CD14-positive monocyte (primary cell): ENCODE measurements around the gene ATP8A1. TPM values are rescaled to one million over a fixed set of nuclear protein-coding genes. Genes with fewer than 3 reads are reported as not detected.

Source experiments
- DNase-seq, 3 donors: peaks; one replicate each; pipeline ENCODE4 v3.0.0-alpha.2; 2011 to 2022
- H2AFZ ChIP-seq: 2 replicates; pipeline ENCODE4 v1.6.0; 2012; ENCODE audit warnings: mild to moderate bottlenecking, low read depth, low read length, inconsistent platforms; ENCODE audit not compliant: insufficient read depth, poor library complexity, severe bottlenecking
- H3K27ac ChIP-seq, 2 donors: 1 replicate in 1 of 2; 2 replicates in 1 of 2; pipeline ENCODE4 v1.5.1; 2012 to 2013; ENCODE audit warnings: low read length in 2 of 2, control low read depth in 1 of 2, inconsistent platforms in 1 of 2, low read depth in 1 of 2, mild to moderate bottlenecking in 1 of 2
- H3K27me3 ChIP-seq, 2 donors: one replicate each; pipeline versions ENCODE4 v1.6.0 to v1.6.1; 2011 to 2013; ENCODE audit warnings: low read length in 2 of 2; ENCODE audit not compliant: control insufficient read depth in 2 of 2, insufficient read depth in 2 of 2
- H3K36me3 ChIP-seq, 2 donors: replicated peaks in 1 of 2; 1 replicate in 1 of 2; 2 replicates in 1 of 2; pipeline versions ENCODE4 v1.5.1 to v1.6.1; 2012 to 2013; ENCODE audit warnings: low read length in 2 of 2, control low read depth in 1 of 2, inconsistent platforms in 1 of 2, mild to moderate bottlenecking in 1 of 2; ENCODE audit not compliant: insufficient read depth in 2 of 2, control insufficient read depth in 1 of 2
- H3K4me1 ChIP-seq, 2 donors: 1 replicate in 1 of 2; 2 replicates in 1 of 2; pipeline versions ENCODE4 v1.5.1 to v1.6.1; 2012 to 2013; ENCODE audit warnings: low read length in 2 of 2, control low read depth in 1 of 2, inconsistent platforms in 1 of 2, mild to moderate bottlenecking in 1 of 2, moderate library complexity in 1 of 2; ENCODE audit not compliant: insufficient read depth in 2 of 2, control insufficient read depth in 1 of 2
- H3K4me2 ChIP-seq: replicated peaks from 2 replicates; pipeline ENCODE3; 2012; ENCODE audit warnings: low read length, moderate library complexity, mild to moderate bottlenecking; ENCODE audit not compliant: poor library complexity, severe bottlenecking; ENCODE audit errors: extremely low read depth
- H3K4me3 ChIP-seq, 3 experiments: fragments of 200-600 bp in 1 of 3; sonication (generic) in 1 of 3; replicated peaks in 1 of 3; 1 replicate in 2 of 3; 2 replicates in 1 of 3; pipeline ENCODE4 v1.5.1; 2011 to 2013; ENCODE audit warnings: low read length in 3 of 3, mild to moderate bottlenecking in 3 of 3, control low read depth in 2 of 3, low read depth in 2 of 3, inconsistent platforms in 1 of 3, moderate library complexity in 1 of 3
- H3K79me2 ChIP-seq: 2 replicates; pipeline ENCODE4 v1.6.0; 2012; ENCODE audit warnings: mild to moderate bottlenecking, control low read depth, inconsistent platforms, low read length, moderate library complexity; ENCODE audit not compliant: insufficient read depth
- H3K9ac ChIP-seq: 2 replicates; pipeline ENCODE4 v1.6.0; 2017; ENCODE audit warnings: low read length, mild to moderate bottlenecking; ENCODE audit not compliant: insufficient read depth, poor library complexity, severe bottlenecking
- H3K9me3 ChIP-seq, 2 donors: replicated peaks in 1 of 2; 1 replicate in 1 of 2; 2 replicates in 1 of 2; pipeline versions ENCODE4 v1.5.1 to v1.6.1; 2012 to 2013; ENCODE audit warnings: low read length in 2 of 2, control low read depth in 1 of 2; ENCODE audit not compliant: control insufficient read depth in 1 of 2, insufficient read depth in 1 of 2
- H4K20me1 ChIP-seq: 2 replicates; pipeline ENCODE4 v1.6.0; 2012; ENCODE audit warnings: mild to moderate bottlenecking, low read length, control low read depth, moderate library complexity; ENCODE audit not compliant: insufficient read depth
- H3K27ac Mint-ChIP-seq, 7 donors: one replicate each; pipeline ENCODE4 v1.8.0; 2020; ENCODE audit warnings: mild to moderate bottlenecking in 7 of 7, mixed read lengths in 7 of 7, moderate library complexity in 6 of 7, inconsistent platforms in 2 of 7
- H3K27me3 Mint-ChIP-seq, 3 donors: one replicate each; pipeline ENCODE4 v1.8.0; 2021 to 2022; ENCODE audit warnings: low read depth in 3 of 3, mild to moderate bottlenecking in 3 of 3, mixed read lengths in 3 of 3, moderate library complexity in 3 of 3, inconsistent platforms in 1 of 3
- H3K36me3 Mint-ChIP-seq, 2 donors: one replicate each; pipeline ENCODE4 v1.8.0; 2020; ENCODE audit warnings: mixed read lengths in 2 of 2, inconsistent platforms in 1 of 2, mild to moderate bottlenecking in 1 of 2
- H3K4me1 Mint-ChIP-seq: one replicate; pipeline ENCODE4 v1.8.0; 2020; ENCODE audit warnings: mild to moderate bottlenecking, mixed read lengths
- H3K4me3 Mint-ChIP-seq, 2 donors: one replicate each; pipeline ENCODE4 v1.8.0; 2020; ENCODE audit warnings: mild to moderate bottlenecking in 2 of 2, mixed read lengths in 2 of 2, moderate library complexity in 1 of 2
- H3K9me3 Mint-ChIP-seq, 7 donors: one replicate each; pipeline ENCODE4 v1.8.0; 2020 to 2022; ENCODE audit warnings: mixed read lengths in 7 of 7, mild to moderate bottlenecking in 6 of 7, moderate library complexity in 6 of 7, inconsistent platforms in 2 of 7
- WGBS: methylation state at CpG from one replicate; pipeline ENCODE4 v1.1.5; 2013; ENCODE audit warnings: missing lambda C conversion rate; ENCODE audit not compliant: insufficient coverage; 5-methylcytosine and 5-hydroxymethylcytosine counted together
- intact Hi-C, 2 donors: fragments of 100-400 bp; cut with micrococcal nuclease; formaldehyde crosslinking; loops; one replicate each; pipeline versions ENCODE4 v1.15.0 to v1.15.1; 2023
- polyA plus RNA-seq, 3 donors: library from polyadenylated mRNA; depleted of rRNA in 1 of 3; unstranded in 2 of 3; stranded (reverse) in 1 of 3; fragments of 300-500 nt in 2 of 3; fragments of >200 nt in 1 of 3; fragmentation: Illumina TruSeq in 2 of 3; gene quantifications; 1 replicate in 2 of 3; 2 replicates in 1 of 3; pipeline ENCODE4 v1.2.3, GENCODE V29; 2012 to 2021
- TF ChIP-seq, protein P1 (sequence below): fragments of 200-600 bp; IDR thresholded peaks from one replicate; pipeline ENCODE4 v1.8.0; 2022; ENCODE audit warnings: antibody characterized with exemption, mild to moderate bottlenecking

The ATP8A1 gene
- polyA plus RNA-seq, 3 donors = 2.2 to 10.8 (median 3.2) TPM

DNA sequence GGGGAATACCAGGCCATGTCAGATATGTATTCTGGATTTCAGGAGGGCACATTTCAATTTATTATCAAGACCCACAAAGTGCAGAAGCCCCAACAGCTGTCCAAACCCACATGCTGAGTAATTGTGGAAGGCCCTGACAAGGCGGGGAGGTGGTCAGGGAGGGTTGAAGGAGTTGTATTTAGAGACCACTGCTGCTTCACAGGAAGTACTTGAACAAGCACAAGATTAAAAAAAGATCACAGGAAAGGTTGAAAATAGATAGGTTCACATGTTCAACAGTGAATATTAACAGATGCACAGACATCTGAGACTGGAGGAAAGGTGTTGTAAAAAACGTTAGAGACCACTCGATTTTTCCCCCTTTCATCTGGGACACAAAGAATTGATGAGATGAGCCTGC is 17.9 kb downstream of the ATP8A1 start:
- no CpG with 5 or more reads among the region's 3 CpGs for WGBS
- Histone ChIP-seq H3K4me3 (no peak overlapping the region), H3K4me2 (no peak overlapping the region), H3K79me2 (peaks cover 12% of the 10 kb centered on the region), H3K9ac (no peak overlapping the region), H3K9me3 (no peaks in the 10 kb centered on the region), H2AFZ (no peak overlapping the region), H3K4me1 (peaks cover 0 to 5% of the 10 kb centered on the region in 2 donors), H3K36me3 (no peaks in the 10 kb centered on the region), H4K20me1 (peaks cover 19% of the 10 kb centered on the region), H3K27ac (no peak overlapping the region), H3K27me3 (no peaks in the 10 kb centered on the region)
- TF ChIP-seq, protein P1, sequence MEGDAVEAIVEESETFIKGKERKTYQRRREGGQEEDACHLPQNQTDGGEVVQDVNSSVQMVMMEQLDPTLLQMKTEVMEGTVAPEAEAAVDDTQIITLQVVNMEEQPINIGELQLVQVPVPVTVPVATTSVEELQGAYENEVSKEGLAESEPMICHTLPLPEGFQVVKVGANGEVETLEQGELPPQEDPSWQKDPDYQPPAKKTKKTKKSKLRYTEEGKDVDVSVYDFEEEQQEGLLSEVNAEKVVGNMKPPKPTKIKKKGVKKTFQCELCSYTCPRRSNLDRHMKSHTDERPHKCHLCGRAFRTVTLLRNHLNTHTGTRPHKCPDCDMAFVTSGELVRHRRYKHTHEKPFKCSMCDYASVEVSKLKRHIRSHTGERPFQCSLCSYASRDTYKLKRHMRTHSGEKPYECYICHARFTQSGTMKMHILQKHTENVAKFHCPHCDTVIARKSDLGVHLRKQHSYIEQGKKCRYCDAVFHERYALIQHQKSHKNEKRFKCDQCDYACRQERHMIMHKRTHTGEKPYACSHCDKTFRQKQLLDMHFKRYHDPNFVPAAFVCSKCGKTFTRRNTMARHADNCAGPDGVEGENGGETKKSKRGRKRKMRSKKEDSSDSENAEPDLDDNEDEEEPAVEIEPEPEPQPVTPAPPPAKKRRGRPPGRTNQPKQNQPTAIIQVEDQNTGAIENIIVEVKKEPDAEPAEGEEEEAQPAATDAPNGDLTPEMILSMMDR = no peak
- no peaks in the 10 kb centered on the region for H3K9me3 Mint-ChIP-seq
- peaks cover 0 to 2% (median 0%) of the 10 kb centered on the region in 3 donors for H3K27me3 Mint-ChIP-seq
- peak overlapping the region in 1 of 7 donors; percentile 27 for H3K27ac Mint-ChIP-seq
- no peak overlapping the region for H3K4me3 Mint-ChIP-seq
- peaks cover 40% of the 10 kb centered on the region for H3K4me1 Mint-ChIP-seq
- no peaks in the 10 kb centered on the region for H3K36me3 Mint-ChIP-seq
- no peak for DNase-seq
- intact Hi-C loops = no loop called here

DNA sequence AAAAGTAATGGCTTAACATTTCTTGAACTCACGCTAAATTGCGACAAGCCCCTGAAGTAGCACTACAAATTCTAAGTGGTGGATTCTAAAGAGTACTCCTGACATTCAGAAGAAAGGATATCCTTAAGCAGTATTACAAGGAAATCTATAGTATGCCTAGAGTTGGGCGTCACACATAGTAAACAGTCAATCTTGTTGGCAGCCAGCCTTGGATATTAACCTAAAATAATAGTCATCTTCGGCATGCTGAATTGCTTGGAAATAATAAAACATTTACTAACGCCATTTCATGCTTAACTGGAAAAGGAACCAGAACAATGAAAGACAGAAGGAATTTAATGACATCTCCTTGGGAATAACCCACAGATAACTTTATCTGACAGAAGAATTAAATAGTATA is 18.6 kb downstream of the ATP8A1 start:
- H3K9ac ChIP-seq = no peak overlapping the region
- Mint-ChIP-seq H3K27ac (no peak overlapping the region), H3K36me3 (no peaks in the 10 kb centered on the region), H3K9me3 (no peaks in the 10 kb centered on the region), H3K4me1 (peaks cover 47% of the 10 kb centered on the region), H3K27me3 (peaks cover 0 to 2% (median 0%) of the 10 kb centered on the region in 3 donors), H3K4me3 (no peak overlapping the region)
- H3K4me2 ChIP-seq = no peak overlapping the region
- peaks cover 0 to 5% of the 10 kb centered on the region in 2 donors for H3K4me1 ChIP-seq
- H3K36me3 ChIP-seq = no peaks in the 10 kb centered on the region
- no peak for DNase-seq
- no peak overlapping the region for H3K27ac ChIP-seq
- H3K27me3 ChIP-seq = no peaks in the 10 kb centered on the region
- H3K79me2 ChIP-seq = peaks cover 12% of the 10 kb centered on the region
- TF ChIP-seq, protein P1 = no peak
- no peak overlapping the region for H3K4me3 ChIP-seq
- 100% methylated on average over 2 of the region's 5 CpGs for WGBS
- peaks cover 19% of the 10 kb centered on the region for H4K20me1 ChIP-seq
- H3K9me3 ChIP-seq = no peaks in the 10 kb centered on the region
- intact Hi-C loops = no loop called here
- no peak overlapping the region for H2AFZ ChIP-seq
